Measurements from ENCODE around the gene PTH2.
"Not testable (repeated sequence)": the region's sequence is repeated elsewhere in the genome, so short reads cannot be mapped to it uniquely, and the experiment has no call there.

Gene PTH2

DNA sequence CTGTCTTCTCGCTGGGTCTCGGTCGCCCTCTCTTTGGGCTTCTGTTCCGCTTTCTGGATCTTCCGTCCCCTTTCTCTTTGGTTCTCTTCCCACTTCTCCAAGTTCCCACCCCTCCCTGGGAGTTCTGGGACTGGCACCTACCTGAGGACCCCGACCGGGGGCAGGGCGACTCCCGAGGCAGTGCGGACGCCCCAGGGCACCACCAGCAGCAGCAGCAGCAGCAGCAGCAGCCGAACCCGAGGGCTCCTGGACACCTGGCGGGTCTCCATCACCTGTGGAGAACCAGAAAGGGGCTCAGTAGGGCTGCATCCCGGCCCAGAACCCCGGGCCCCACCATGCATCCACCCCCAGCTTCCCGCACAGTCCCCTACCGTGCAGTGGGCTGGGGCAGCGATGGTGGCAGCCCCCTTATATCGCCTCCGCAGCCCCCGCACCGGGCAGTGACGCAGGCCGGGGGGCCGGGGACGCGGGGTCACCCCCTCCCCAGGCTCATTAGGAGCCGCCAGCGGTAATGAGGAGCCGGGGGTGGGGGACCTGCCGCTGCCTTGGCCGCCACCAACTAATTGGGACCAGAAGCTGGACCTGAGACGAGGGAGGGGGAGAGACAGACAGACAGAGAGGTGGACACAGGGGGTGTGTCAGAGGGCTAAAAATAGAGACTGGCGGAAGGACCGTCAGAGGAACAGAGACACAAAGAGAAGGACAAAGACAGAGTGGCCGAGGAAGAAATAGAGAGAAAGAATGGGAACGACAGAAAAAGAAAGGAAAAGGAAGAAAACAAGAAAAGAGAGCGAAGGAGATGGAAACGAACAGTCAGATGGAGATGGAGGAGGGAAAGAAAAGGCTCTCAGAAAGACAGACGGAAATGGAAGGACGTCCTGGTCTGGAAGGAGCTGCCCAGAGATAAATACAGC, at the start of gene PTH2:
TSS of gene PTH2 (minus strand) at position 371 of the 914 bp plus-strand sequence. CDS start at position 269, 102 bp downstream.
- no peaks in the 10 kb centered on the region for H3K9me3 Mint-ChIP-seq
- DNase-seq (ENCODE audit: low spot score) = no peak
- H3K36me3 Mint-ChIP-seq (ENCODE audit: low read depth) = peaks cover 4% of the 10 kb centered on the region
- peaks cover 91% of the 10 kb centered on the region for H3K27me3 Mint-ChIP-seq (ENCODE audit: low read depth)
- H3K4me1 Mint-ChIP-seq (ENCODE audit: low read depth) = peaks cover 41% of the 10 kb centered on the region
- peak within 1 kb of the TSS; percentile 8 for H3K27ac Mint-ChIP-seq
- peak within 1 kb of the TSS; percentile 77 for H3K4me3 Mint-ChIP-seq

- H3K4me1 Mint-ChIP-seq (ENCODE audit: low read depth) = peaks cover 44% of the 10 kb centered on the region
- no peaks in the 10 kb centered on the region for H3K9me3 Mint-ChIP-seq
- H3K27ac Mint-ChIP-seq = peak overlapping the region; percentile 91
- peak overlapping the region; percentile 99 for H3K4me3 Mint-ChIP-seq
- no peak for DNase-seq (ENCODE audit: low spot score)
- H3K36me3 Mint-ChIP-seq (ENCODE audit: low read depth) = peaks cover 36% of the 10 kb centered on the region
- H3K27me3 Mint-ChIP-seq (ENCODE audit: low read depth) = no peaks in the 10 kb centered on the region
Measured at GRCh38 chr19:49472936-49473335, 49.7 kb upstream of the PTH2 start.

DNA sequence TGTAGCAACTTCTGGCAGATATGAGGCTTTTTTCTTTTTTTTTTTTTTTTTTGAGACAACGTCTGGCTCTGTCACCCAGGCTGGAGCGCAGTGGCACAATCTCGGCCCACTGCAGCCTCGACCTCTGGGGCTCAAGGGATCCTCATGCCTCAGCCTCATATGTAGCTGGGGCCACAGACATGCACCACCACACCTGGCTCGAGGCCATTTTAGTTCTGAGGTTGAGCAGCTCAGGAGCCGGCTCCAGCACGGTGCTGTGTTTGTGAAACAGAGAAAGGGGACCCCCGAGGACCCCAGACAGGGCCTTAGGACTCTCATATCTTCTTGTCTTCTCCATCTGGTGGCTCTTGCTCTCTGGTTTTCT, 47.4 kb upstream of the PTH2 start:
- peaks cover 21% of the 10 kb centered on the region for H3K36me3 Mint-ChIP-seq (ENCODE audit: low read depth)
- H3K27ac Mint-ChIP-seq = peak overlapping the region; percentile 100
- H3K4me3 Mint-ChIP-seq = peak overlapping the region; percentile 63
- H3K4me1 Mint-ChIP-seq (ENCODE audit: low read depth) = peaks cover 38% of the 10 kb centered on the region
- no peak for DNase-seq (ENCODE audit: low spot score)
- no peaks in the 10 kb centered on the region for H3K27me3 Mint-ChIP-seq (ENCODE audit: low read depth)
- no peaks in the 10 kb centered on the region for H3K9me3 Mint-ChIP-seq

GRCh38 chr19:49469828-49470614, 46.8 kb upstream of the PTH2 start:
- Mint-ChIP-seq H3K27ac (peak overlapping the region; percentile 100), H3K4me1 (ENCODE audit: low read depth) (peaks cover 36% of the 10 kb centered on the region), H3K36me3 (ENCODE audit: low read depth) (peaks cover 19% of the 10 kb centered on the region), H3K9me3 (no peaks in the 10 kb centered on the region), H3K4me3 (peak overlapping the region; percentile 63), H3K27me3 (ENCODE audit: low read depth) (no peaks in the 10 kb centered on the region)
- DNase-seq (ENCODE audit: low spot score) = peak; percentile 90

DNA sequence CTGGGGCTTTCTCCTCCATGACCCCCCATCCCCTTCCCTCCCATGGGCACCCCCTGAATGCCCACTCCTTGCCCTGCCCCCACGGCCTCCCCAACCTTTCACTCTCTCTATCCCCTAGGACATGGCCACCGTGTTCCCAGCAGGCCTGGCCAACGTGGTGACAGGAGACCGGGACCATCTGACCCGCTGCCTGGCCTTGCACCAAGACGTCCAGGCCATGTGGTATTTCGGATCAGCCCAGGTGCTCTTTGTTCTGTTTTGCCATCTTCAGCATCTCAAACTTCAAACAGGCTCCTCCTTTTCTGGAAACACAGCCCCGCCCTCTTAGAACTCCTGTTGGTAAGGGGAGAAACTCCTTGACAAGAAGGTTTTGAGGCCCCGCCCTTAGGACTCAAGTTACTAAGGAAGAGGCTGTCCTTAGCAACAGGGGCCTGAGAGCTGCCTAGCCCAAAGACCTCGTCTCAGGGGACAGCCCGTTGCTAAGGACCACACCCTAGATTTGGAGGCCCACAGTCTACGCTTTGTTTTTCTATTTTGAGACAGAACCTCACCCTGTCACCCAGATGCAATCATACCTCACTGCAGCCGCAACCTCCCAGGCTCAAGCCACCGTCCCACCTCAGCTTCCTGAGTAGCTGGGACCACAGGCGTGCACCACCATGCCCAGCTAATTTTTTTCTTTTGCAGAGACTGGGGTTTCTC, 45.7 kb upstream of the PTH2 start:
- H3K27ac Mint-ChIP-seq = peak overlapping the region; percentile 100
- DNase-seq (ENCODE audit: low spot score) = peak; percentile 89
- H3K36me3 Mint-ChIP-seq (ENCODE audit: low read depth) = peaks cover 16% of the 10 kb centered on the region
- no peaks in the 10 kb centered on the region for H3K27me3 Mint-ChIP-seq (ENCODE audit: low read depth)
- H3K4me1 Mint-ChIP-seq (ENCODE audit: low read depth) = peaks cover 36% of the 10 kb centered on the region
- H3K4me3 Mint-ChIP-seq = peak overlapping the region; percentile 90
- H3K9me3 Mint-ChIP-seq = no peaks in the 10 kb centered on the region

GRCh38 chr19:49468199-49468598, 45.0 kb upstream of the PTH2 start:
- Mint-ChIP-seq H3K4me1 (ENCODE audit: low read depth) (peaks cover 32% of the 10 kb centered on the region), H3K4me3 (peak overlapping the region; percentile 90), H3K27ac (peak overlapping the region; percentile 100), H3K27me3 (ENCODE audit: low read depth) (no peaks in the 10 kb centered on the region), H3K9me3 (no peaks in the 10 kb centered on the region), H3K36me3 (ENCODE audit: low read depth) (peaks cover 16% of the 10 kb centered on the region)
- DNase-seq (ENCODE audit: low spot score) = no peak

GRCh38 chr19:49465371-49465770, 42.1 kb upstream of the PTH2 start:
- no peaks in the 10 kb centered on the region for H3K9me3 Mint-ChIP-seq
- no peak for DNase-seq (ENCODE audit: low spot score)
- H3K27ac Mint-ChIP-seq = peak overlapping the region; percentile 20
- peaks cover 18% of the 10 kb centered on the region for H3K36me3 Mint-ChIP-seq (ENCODE audit: low read depth)
- peaks cover 12% of the 10 kb centered on the region for H3K4me1 Mint-ChIP-seq (ENCODE audit: low read depth)
- no peaks in the 10 kb centered on the region for H3K27me3 Mint-ChIP-seq (ENCODE audit: low read depth)
- no peak overlapping the region for H3K4me3 Mint-ChIP-seq

DNA sequence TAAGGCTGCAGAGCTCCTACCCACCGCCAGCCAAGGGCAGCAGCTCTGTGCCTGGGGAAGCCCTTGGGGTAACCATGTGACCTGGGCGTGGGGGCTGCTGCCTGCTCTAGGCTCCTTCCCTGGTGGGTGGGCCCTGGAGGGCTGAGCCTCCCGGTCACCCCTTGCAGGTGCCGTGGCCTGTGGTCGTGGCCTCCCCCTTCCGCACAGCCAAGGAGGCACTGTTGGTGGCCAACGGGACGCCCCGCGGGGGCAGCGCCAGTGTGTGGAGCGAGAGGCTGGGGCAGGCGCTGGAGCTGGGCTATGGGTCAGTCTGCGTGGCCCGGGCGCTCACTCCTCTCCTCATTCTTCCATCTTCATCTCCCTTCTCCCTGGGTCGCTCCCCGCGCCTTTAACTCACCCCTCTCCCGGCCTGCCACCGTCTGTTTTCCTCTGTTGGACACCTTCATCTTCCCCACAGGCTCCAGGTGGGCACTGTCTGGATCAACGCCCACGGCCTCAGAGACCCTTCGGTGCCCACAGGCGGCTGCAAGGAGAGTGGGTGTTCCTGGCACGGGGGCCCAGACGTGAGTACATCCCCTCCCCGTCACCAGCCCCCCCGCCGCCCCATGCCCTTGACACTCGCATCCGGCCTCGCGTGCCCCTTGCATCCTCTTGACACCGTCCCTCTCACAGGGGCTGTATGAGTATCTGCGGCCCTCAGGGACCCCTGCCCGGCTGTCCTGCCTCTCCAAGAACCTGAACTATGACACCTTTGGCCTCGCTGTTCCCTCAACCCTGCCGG, 40.9 kb upstream of the PTH2 start:
- Mint-ChIP-seq H3K4me3 (no peak overlapping the region), H3K27ac (no peak overlapping the region), H3K9me3 (no peaks in the 10 kb centered on the region), H3K4me1 (ENCODE audit: low read depth) (peaks cover 4% of the 10 kb centered on the region), H3K36me3 (ENCODE audit: low read depth) (peaks cover 25% of the 10 kb centered on the region), H3K27me3 (ENCODE audit: low read depth) (no peaks in the 10 kb centered on the region)
- no peak for DNase-seq (ENCODE audit: low spot score)

- Mint-ChIP-seq H3K36me3 (ENCODE audit: low read depth) (peaks cover 21% of the 10 kb centered on the region), H3K4me3 (no peak overlapping the region), H3K27ac (no peak overlapping the region), H3K4me1 (ENCODE audit: low read depth) (peaks cover 7% of the 10 kb centered on the region), H3K27me3 (ENCODE audit: low read depth) (no peaks in the 10 kb centered on the region), H3K9me3 (no peaks in the 10 kb centered on the region)
- DNase-seq (ENCODE audit: low spot score) = no peak
Measured at GRCh38 chr19:49462492-49462891, 39.3 kb upstream of the PTH2 start.

- no peaks in the 10 kb centered on the region for H3K9me3 Mint-ChIP-seq
- DNase-seq (ENCODE audit: low spot score) = no peak
- H3K36me3 Mint-ChIP-seq (ENCODE audit: low read depth) = peaks cover 25% of the 10 kb centered on the region
- H3K27ac Mint-ChIP-seq = no peak overlapping the region
- no peaks in the 10 kb centered on the region for H3K27me3 Mint-ChIP-seq (ENCODE audit: low read depth)
- H3K4me3 Mint-ChIP-seq = no peak overlapping the region
- H3K4me1 Mint-ChIP-seq (ENCODE audit: low read depth) = peaks cover 9% of the 10 kb centered on the region
Measured at GRCh38 chr19:49461656-49462055, 38.4 kb upstream of the PTH2 start.

GRCh38 chr19:49461130-49461529, 37.9 kb upstream of the PTH2 start:
- H3K9me3 Mint-ChIP-seq; H3K27ac Mint-ChIP-seq; H3K4me1 Mint-ChIP-seq (ENCODE audit: low read depth); H3K4me3 Mint-ChIP-seq; H3K27me3 Mint-ChIP-seq (ENCODE audit: low read depth); DNase-seq (ENCODE audit: low spot score): not testable (repeated sequence)
- H3K36me3 Mint-ChIP-seq (ENCODE audit: low read depth) = peaks cover 29% of the 10 kb centered on the region

- peaks cover 26% of the 10 kb centered on the region for H3K36me3 Mint-ChIP-seq (ENCODE audit: low read depth)
- no peak overlapping the region for H3K27ac Mint-ChIP-seq
Measured at GRCh38 chr19:49459388-49459787, 36.1 kb upstream of the PTH2 start.

DNA sequence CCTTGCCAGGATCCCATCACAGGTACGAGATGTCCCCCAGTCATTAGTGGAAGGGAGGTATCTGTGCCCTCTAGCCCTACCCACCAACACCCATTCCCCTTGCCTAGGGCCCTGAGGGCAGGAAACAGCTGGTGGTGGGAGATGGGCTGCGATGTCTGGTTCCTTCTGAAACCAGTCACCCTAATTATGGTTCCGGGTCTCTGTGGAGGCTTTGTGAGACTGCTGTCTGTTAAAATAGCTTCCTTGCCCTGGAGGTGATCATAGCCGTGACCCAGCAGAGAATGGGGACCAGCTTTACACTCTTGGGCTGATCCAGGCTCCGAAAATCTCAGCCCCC, 35.3 kb upstream of the PTH2 start:
- Mint-ChIP-seq H3K36me3 (ENCODE audit: low read depth) (peaks cover 26% of the 10 kb centered on the region), H3K27ac (no peak overlapping the region), H3K27me3 (ENCODE audit: low read depth) (no peaks in the 10 kb centered on the region), H3K4me1 (ENCODE audit: low read depth) (peaks cover 16% of the 10 kb centered on the region), H3K4me3 (no peak overlapping the region), H3K9me3 (no peaks in the 10 kb centered on the region)
- no peak for DNase-seq (ENCODE audit: low spot score)

More at GRCh38 chr19:49459388-49459787, 36.1 kb upstream of the PTH2 start:
- no peak overlapping the region for H3K4me3 Mint-ChIP-seq
- H3K4me1 Mint-ChIP-seq (ENCODE audit: low read depth) = peaks cover 13% of the 10 kb centered on the region
- no peaks in the 10 kb centered on the region for H3K27me3 Mint-ChIP-seq (ENCODE audit: low read depth)
- DNase-seq (ENCODE audit: low spot score) = no peak
- no peaks in the 10 kb centered on the region for H3K9me3 Mint-ChIP-seq

Data from T-helper 2 cell treated with Interferon-gamma antibody and Interleukin-4, amounts not matched to agents 5 μg/mL and 100 μg/mL, for 36 hours (primary cell).